ENCODE results near the gene PDCD1LG2.

- no peak for TF ChIP-seq POLR2AphosphoS5 (IDR thresholded peaks at IDR 0.05)
- TF ChIP-seq, protein P1, sequence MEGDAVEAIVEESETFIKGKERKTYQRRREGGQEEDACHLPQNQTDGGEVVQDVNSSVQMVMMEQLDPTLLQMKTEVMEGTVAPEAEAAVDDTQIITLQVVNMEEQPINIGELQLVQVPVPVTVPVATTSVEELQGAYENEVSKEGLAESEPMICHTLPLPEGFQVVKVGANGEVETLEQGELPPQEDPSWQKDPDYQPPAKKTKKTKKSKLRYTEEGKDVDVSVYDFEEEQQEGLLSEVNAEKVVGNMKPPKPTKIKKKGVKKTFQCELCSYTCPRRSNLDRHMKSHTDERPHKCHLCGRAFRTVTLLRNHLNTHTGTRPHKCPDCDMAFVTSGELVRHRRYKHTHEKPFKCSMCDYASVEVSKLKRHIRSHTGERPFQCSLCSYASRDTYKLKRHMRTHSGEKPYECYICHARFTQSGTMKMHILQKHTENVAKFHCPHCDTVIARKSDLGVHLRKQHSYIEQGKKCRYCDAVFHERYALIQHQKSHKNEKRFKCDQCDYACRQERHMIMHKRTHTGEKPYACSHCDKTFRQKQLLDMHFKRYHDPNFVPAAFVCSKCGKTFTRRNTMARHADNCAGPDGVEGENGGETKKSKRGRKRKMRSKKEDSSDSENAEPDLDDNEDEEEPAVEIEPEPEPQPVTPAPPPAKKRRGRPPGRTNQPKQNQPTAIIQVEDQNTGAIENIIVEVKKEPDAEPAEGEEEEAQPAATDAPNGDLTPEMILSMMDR (IDR thresholded peaks at IDR 0.05), result no peak
Observed at GRCh38 chr9:5529683-5530221, 19.4 kb downstream of the PDCD1LG2 start.

All from esophagus muscularis mucosa (tissue), 3 donors.